Panc1 (cell line): ENCODE data around the gene ITPRIPL1. TPM values are rescaled to one million over a fixed set of nuclear protein-coding genes. Genes with fewer than 3 reads are reported as not detected.

Experiments used
- ATAC-seq: fragments of 200-7000 bp; cut with Tn5 transposase; 2 replicates; pipeline ENCODE4 v1.9.1; 2020; ENCODE audit warnings: mild to moderate bottlenecking, moderate library complexity
- BruUV-seq: library from RNA; stranded (reverse); fragments of 400-500 nt; replicated peaks from 2 replicates; lab custom pipeline; 2021; lab: Mats Ljungman, UMichigan
- CTCF ChIA-PET: fragments of 300-600 bp; sonication (Branson Sonifier 250); formaldehyde crosslinking; loops from one replicate; lab custom pipeline; 2022; ENCODE audit warnings: antibody characterized with exemption; lab: Charles Lee
- POLR2A ChIA-PET: fragments of 300-600 bp; sonication (Branson Sonifier 250); formaldehyde crosslinking; loops from one replicate; lab custom pipeline; 2022; ENCODE audit warnings: antibody characterized with exemption; lab: Charles Lee
- DNase-seq: peaks from one replicate; pipeline ENCODE4 v3.0.0-alpha.2; 2010; ENCODE audit warnings: low read depth, low spot score
- H3K27ac ChIP-seq: 2 replicates; pipeline ENCODE4 v1.5.1; 2011; ENCODE audit warnings: mild to moderate bottlenecking, low read length, inconsistent platforms
- H3K27me3 ChIP-seq: fragments of 200-500 bp; sonication (Bioruptor generic); 2 replicates; pipeline ENCODE4 v1.6.0; 2014; ENCODE audit warnings: low read length, inconsistent platforms; ENCODE audit not compliant: control insufficient read depth, insufficient read depth
- H3K36me3 ChIP-seq: fragments of 200-500 bp; sonication (Bioruptor generic); 2 replicates; pipeline ENCODE4 v1.5.1; 2014; ENCODE audit warnings: inconsistent platforms, mild to moderate bottlenecking, low read length, moderate library complexity; ENCODE audit not compliant: control insufficient read depth, insufficient read depth
- H3K4me1 ChIP-seq: 2 replicates; pipeline ENCODE4 v1.5.1; 2011; ENCODE audit warnings: inconsistent platforms, mild to moderate bottlenecking, low read length, moderate library complexity; ENCODE audit not compliant: control insufficient read depth, insufficient read depth
- H3K4me3 ChIP-seq, 2 experiments: 2 replicates each; pipeline ENCODE4 v1.5.1; 2011 to 2012; ENCODE audit warnings: low read depth in 2 of 2, low read length in 2 of 2, mild to moderate bottlenecking in 2 of 2, inconsistent platforms in 1 of 2, moderate library complexity in 1 of 2
- H3K9me3 ChIP-seq: fragments of 200-500 bp; sonication (Bioruptor generic); 2 replicates; pipeline ENCODE4 v1.5.1; 2014; ENCODE audit warnings: low read depth, mild to moderate bottlenecking, inconsistent platforms, low read length, moderate library complexity; ENCODE audit not compliant: control insufficient read depth, insufficient read depth
- CTCF ChIP-seq: fragments of 450-650 bp; IDR thresholded peaks from 2 replicates; pipeline ENCODE4 v1.5.1; 2017; ENCODE audit warnings: mild to moderate bottlenecking
- POLR2AphosphoS5 ChIP-seq: IDR thresholded peaks from 2 replicates; pipeline ENCODE4 v1.6.1; 2012; ENCODE audit warnings: mild to moderate bottlenecking, low read depth, low read length, moderate library complexity
- REST ChIP-seq, 2 experiments: IDR thresholded peaks; 2 replicates each; pipeline ENCODE4 v1.6.1; 2011 to 2012; ENCODE audit warnings: low read depth in 2 of 2, control low read depth in 1 of 2, low read length in 1 of 2, mild to moderate bottlenecking in 1 of 2, moderate library complexity in 1 of 2; ENCODE audit not compliant: insufficient read depth in 1 of 2
- SIN3A ChIP-seq: IDR thresholded peaks from 2 replicates; pipeline ENCODE4 v1.6.1; 2012; ENCODE audit warnings: low read depth, mild to moderate bottlenecking, low read length, moderate library complexity, borderline replicate concordance; ENCODE audit not compliant: insufficient read depth
- TCF7L2 ChIP-seq: IDR thresholded peaks from 2 replicates; pipeline ENCODE4 v1.6.1; 2011; ENCODE audit warnings: mild to moderate bottlenecking, low read depth, low read length, inconsistent platforms
- in situ Hi-C: cut with HindIII; loops from 2 replicates; pipeline ENCODE4 v1.10.0; 2016; ENCODE audit warnings: low sequenced_read_pairs, low pct_unique_long_range_greater_than_20kb
- intact Hi-C: fragments of 100-400 bp; cut with micrococcal nuclease; formaldehyde crosslinking; loops from one replicate; pipeline ENCODE4 v1.10.0; 2022; ENCODE audit not compliant: unreplicated experiment
- total RNA-seq: library from RNA; stranded (reverse); gene quantifications from one replicate; pipeline ENCODE4 v1.2.1, GENCODE V29; 2021; ENCODE audit not compliant: unreplicated experiment

Gene ITPRIPL1
- total RNA-seq, 1 experiment from 2014 or later, result 12.2 TPM

GRCh38 chr2:96323849-96324248 is 1.3 kb upstream of the ITPRIPL1 start:
- Histone ChIP-seq H3K27ac (no peak overlapping the region), H3K36me3 (no peaks in the 10 kb centered on the region; the same call in 1 of the 2 replicates), H3K27me3 (no peaks in the 10 kb centered on the region), H3K4me3 (no peak overlapping the region), H3K9me3 (no peaks in the 10 kb centered on the region), H3K4me1 (peaks cover 20% of the 10 kb centered on the region)
- ATAC-seq (no peak), DNase-seq (no peak)
- POLR2A ChIA-PET, result no interaction called here
- intact Hi-C loops (no loop called here), in situ Hi-C loops (no loop called here)
- CTCF ChIA-PET, result no interaction called here
- BruUV-seq, result no TSS peak
- TF ChIP-seq POLR2AphosphoS5 (no peak), TCF7L2 (no peak), REST (IDR thresholded peaks at IDR 0.05; ENCODE audit: insufficient read depth in 1 of 2, low read depth in 2 of 2, low read length in 1 of 2) (no peak), CTCF (no peak), SIN3A (no peak)

- Histone ChIP-seq H3K27ac (peak overlapping the region; percentile 90), H3K36me3 (no peaks in the 10 kb centered on the region; the same call in 1 of the 2 replicates), H3K27me3 (no peaks in the 10 kb centered on the region), H3K4me3 (peak overlapping the region; percentile 69 to 84), H3K9me3 (no peaks in the 10 kb centered on the region), H3K4me1 (peaks cover 16% of the 10 kb centered on the region)
- TF ChIP-seq CTCF (no peak), TCF7L2 (no peak), SIN3A (no peak), REST (IDR thresholded peaks at IDR 0.05; ENCODE audit: insufficient read depth in 1 of 2, low read depth in 2 of 2, low read length in 1 of 2) (no peak), POLR2AphosphoS5 (no peak)
- ChIA-PET POLR2A (interaction anchor here (0.9 kb wide), 1 partner anchor 12 kb away, joined by 6 read pairs; no protein-coding TSS in a partner anchor), CTCF (interaction anchor here (1.0 kb wide), 1 partner anchor 21 kb away, joined by 3 read pairs; no protein-coding TSS in a partner anchor)
- in situ Hi-C loops, result no loop called here
- intact Hi-C loops, result no loop called here
- BruUV-seq, result no TSS peak
- ATAC-seq, result no peak
- no peak for DNase-seq
These were observed 436 bp upstream of the ITPRIPL1 start for GRCh38 chr2:96324721-96325040.
